HG03196 (cell line): Measurements from ENCODE around the gene IZUMO1.
A peak's percentile ranks its signal among the peaks of the same experiment; 100 is the strongest.
"Not testable (repeated sequence)": the region's sequence is repeated elsewhere in the genome, so short reads cannot be mapped to it uniquely, and the experiment has no call there.

Experiments used
- ATAC-seq: cut with Tn5 transposase; IDR thresholded peaks from one replicate; pipeline ENCODE4 v1.9.1; 2021; ENCODE audit not compliant: unreplicated experiment

IZUMO1 gene

DNA sequence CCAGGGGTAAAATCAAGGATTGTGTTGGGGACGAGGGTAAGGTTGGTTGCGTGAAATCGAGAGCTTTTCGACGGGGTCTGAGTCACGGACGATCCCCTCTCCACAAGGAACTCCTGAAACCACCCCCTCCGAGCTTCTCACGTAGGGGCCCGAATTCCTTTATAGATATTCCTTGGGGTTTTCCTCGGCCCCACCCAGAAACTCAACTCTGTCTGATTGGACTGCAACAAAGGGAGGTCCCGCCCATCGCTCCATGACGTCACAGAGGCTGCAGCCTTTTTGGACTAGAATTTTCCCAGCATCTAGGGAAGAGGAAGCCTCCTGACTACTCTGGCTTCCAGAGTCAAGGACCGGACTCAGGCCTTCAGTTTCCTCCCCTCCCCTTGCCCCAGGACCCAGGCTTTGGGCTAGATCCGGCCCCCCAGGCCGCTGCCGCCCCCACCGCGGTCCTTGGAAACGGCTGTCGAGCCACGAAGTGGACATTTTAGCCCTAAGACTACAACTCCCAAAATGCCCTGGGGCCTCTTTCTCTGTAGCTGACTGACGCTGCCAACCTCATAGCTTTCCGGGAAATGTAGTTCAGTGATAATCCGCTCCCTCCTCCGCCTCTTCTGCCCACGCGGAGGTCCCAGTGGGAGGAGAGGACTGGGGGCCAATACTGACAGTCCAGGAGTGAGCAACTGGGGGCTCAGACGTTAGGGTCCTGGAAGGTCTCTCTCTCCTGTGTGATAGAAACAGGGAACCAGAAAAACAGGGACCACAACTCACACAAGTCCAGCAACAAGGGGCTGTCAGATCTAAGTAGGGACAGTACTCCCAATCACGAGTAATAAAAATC, at the start of gene IZUMO1:
IZUMO1 (minus strand) TSS at position 172 of the 838 bp plus-strand sequence. CDS start 1,050 bp downstream, outside the sequence.
- no peak for ATAC-seq

DNA sequence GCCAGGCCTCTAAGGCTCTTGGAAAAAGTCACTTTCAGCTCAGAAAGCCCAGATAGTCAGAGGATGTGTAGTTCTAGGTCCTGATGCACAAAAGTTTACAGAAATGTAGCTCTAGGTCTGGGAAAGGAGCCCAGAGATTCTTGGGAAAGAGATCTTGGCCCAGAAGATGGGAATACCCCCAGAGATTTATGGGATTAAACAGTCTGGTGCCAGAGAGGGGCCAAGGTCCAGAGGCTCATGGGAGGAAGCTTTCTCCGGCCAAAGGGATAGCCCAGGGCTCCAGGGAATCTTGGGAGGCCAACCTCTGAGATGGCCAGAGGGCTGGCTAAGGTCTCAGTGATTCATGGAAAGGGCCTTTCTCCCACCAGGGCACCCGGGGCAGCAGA, 49.0 kb upstream of the IZUMO1 start:
- ATAC-seq = no peak

DNA sequence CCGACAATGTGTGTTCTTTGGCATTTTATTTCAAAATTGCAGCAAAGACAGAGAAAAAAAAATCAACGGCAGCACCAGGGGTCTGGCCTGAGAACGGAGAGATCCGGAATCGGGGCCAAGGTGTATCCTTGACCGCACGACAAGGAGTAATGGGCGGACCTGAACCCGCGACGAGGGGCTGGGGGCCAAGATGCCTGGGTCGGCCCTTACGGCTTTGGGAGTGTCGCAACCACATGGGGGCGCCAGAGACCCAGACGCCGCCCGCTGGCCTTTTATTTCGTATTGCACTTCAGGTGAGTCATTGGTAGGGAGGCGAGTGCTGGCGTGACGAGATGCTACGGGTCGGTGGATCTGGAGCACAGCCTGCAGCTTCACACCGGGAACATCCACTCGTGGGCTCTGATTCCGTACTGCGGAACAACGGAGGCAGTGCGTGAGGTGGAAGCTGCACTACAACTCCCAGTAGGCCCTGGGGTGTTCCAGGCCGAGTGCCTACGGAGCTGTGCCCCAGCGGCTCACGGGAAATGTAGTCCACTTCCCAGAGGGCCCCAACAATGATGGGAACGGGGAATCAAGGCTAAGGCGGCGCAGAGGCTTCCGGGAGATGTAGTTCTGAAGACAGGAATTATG, 48.5 kb upstream of the IZUMO1 start:
- ATAC-seq = peak; percentile 65

DNA sequence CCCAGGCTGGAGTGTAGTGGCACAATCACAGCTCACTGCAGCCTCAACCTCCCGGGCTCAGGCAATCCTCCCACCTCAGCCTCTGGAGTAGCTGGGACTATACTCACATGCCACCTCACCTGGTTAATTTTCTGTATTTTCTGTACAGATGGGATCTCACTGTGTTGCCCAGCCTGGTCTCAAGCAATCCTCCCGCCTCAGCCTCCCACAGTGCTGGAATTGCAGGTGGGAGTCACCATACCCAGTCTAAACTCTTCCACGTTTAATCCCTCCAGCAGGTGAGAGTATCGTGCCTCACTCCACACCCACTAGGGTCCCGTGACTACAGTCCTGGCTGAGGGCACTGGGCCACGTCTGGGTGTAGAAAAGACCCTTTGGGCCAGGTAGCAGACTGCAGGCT, 47.6 kb upstream of the IZUMO1 start:
- ATAC-seq = no peak

DNA sequence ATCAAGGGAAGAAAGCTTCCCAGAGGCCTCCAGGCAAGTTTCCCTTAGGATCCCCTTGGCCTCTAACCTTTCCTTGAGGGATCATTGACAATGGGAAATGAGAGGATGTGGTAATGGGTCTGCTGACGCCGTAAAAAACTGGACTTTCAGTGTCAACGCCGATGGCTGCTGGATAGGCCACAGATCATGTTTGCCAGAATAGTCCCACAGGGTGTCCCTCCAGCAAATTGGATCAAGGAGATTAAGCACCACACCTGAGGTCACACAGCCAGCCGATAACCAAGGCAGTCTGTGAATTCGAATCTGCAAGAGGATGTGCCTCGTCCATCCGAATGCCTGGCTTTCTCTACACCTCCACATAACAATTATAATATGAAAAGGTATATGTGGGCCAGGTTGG, 46.6 kb upstream of the IZUMO1 start:
- no peak for ATAC-seq

DNA sequence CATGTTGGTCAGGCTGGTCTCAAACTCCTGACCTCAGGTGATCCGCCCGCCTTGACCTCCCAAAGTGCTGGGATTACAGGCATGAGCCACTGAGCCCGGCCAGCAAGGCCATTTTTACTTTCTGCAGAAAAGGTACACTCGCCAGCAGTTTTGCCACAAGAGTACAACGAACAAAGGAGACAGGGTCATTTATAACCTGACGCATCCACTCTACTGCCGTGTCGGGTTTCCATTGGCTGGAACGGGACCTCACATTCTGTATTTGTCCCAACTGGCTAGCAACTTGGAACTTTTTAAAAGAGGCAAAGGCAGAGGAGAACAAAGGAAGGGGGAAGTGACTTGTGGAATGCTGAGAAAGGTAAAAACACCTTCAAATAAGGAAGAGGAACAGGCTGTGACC, 40.6 kb upstream of the IZUMO1 start:
- ATAC-seq = not testable (repeated sequence)

DNA sequence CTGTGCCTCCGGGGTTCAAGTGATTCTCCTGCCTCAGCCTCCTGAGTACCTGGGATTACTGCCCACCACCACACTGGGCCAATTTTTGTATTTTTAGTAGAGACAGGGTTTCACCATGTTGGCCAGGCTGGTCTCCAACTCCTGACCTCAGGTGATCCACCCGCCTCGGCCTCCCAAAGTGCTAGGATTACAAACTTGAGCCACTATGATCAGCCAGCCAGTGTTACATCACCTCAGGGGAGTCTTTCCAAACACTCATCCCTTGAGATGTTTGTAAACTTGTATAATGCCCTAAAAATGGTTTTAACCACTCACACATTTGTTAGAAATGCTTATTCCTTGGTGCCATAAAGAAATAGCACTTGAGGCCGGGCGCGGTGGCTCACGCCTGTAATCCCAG, 39.7 kb upstream of the IZUMO1 start:
- not testable (repeated sequence) for ATAC-seq

DNA sequence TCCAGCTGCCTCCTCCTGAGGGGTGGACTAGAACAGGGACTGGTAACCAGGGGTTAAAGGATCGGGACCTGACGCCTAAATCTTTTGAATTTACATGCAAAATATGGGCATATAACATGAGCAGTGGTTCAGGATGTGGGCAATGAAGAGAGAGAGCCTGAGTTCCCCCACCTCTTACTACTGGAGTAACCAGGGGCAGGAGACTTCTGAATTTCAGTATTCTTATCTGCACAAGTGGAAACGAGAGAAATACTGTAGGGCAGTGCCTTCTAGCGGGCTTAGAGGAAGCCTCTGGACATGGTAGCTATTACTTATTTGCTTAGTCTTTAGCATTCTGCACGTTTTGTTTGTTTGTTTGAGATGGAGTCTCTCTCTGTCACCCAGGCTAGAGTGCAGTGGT, 37.8 kb upstream of the IZUMO1 start:
- ATAC-seq = no peak

DNA sequence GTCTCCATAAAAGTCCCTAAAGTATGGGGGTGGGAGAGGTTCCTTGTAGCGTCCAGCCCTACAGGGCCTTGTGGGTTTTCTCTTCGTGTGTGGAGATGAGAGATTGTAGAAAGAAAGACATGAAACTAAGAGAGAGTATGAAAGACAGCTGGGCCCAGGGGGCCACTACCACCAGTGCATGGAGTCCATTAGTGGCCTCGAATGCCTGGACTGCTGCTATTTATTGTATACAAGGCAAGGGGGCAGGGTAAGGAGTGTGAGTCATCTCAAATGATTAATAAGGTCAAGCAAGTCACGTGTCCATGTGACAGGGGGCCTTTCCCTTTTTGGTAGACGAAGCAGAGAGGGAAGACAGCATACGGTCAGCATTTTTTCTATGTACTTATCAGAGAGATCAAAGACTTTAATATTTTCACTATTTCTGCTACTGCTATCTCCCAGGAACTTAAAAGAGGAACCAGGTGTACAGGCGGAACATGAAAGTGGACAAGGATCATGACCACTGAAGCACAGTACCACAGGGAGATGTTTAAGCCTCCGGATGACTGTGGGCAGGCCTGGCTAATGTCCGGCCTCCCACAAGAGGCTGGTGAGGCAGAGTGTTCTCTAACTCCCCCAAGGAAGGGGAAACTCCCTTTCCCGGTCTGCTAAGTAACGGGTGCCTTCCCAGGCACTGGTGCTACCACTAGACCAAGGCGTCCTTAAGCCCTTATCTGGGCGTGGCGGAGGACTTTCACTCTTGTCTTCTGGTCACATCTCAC, 34.1 kb upstream of the IZUMO1 start:
- no peak for ATAC-seq

DNA sequence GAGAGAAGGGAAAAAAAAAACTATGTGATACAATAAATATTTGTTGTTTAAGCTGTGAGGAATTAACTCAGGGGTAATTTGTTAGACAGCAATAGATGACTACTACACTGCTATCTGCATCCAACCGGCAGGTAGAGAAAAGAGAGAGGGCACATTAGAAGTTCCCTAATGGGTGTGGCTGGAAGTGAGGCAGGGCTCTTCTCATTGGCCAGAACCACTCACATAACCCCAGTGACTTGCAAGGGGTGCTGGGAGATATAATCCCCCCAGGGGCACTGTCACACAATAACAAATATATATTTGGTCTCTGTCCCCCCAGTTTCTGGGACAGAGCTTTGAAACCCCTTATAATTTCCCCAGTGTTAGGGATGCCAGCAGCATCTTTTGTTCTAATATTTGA, 32.9 kb upstream of the IZUMO1 start:
- ATAC-seq = no peak

DNA sequence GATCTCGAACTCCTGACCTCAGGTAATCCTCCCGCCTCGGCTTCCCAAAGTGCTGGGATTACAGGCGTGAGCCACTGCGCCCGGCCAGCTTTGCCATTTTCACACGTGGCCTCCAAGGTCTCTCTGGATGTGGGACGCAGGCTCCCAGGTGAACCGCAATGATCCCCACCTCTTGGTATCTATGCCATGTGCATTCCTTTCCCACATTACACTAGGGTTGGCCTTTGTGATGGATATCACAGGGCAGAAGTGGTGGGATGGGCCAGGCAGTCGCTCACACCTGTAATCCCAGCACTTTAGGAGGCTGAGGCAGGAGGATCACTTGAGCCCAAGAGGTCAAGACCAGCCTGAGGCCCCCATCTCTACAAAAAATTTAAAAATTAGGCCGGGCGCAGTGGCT, 31.0 kb upstream of the IZUMO1 start:
- ATAC-seq = no peak

DNA sequence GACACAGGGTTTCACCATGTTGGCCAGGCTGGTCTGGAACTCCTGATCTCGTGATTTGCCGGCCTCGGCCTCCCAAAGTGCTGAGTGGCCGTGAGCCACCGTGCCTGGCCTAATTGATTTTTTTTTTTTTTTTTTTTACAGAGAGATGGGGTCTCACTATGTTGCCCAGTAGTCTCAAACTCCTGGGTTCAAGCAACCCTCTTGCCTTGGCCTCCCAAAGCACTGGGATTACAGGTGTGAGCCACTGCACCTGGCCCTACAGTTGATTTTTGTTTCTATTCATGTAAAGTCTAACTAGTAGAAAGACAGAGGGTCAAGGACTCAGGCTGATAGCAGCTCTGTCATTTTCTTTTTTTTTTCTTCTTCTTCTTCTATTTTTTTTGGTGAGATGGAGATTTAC, 30.4 kb upstream of the IZUMO1 start:
- no peak for ATAC-seq

DNA sequence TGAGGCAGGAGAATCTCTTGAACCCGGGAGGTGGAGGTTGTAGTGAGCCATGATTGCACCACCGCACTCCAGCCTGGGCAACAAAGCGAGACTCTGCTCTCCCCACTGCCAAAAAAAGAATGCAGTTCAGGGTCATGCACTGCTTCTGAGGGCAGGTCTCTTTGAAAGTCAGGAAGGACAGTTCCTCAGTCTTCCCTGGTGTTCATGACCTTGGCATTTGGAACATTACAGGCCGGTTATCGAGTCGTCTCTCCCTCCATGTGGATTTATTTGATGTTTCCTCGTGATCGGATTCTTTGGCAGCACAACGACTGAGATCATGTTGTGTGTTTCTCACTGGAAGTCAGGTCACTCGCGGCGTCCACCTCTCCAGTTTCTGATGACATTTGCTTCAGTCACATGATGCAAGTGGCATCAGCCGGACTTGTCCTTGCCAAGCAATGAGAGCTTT, 25.8 kb upstream of the IZUMO1 start:
- no peak for ATAC-seq

DNA sequence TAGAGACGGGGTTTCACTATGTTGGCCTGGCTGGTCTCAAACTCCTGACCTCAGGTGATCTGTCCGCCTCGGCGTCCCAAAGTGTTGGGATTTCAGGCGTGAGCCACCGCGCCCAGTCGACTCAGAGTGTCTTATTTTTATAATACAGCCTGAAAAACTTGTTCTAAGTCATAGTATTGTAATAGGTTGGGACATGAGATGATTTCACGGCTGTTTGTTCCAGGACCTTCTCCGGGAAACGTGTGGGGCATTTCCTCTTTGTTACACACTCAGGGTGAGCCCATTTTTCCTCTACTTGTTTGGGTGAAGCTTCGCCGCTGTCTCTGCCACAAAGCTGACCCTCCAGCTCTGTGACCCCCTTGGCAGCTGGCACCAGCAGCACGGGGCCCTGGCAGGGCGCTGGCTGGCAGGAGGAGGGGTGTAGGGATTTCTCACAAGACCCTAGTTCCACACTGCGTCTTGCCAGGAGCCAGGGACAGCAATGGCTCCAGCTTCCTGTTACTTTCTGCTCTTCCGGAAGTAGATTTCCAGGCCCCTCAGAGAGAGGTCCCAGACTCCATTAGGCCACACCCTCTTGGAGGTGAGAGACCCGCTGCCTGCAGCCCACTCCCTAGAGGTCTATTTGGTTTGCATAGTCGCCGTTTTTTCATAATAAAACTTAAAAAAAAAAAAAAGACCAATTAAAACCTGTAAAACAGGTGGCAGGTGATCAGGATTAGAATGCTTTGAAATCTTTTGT, 24.2 kb upstream of the IZUMO1 start:
- ATAC-seq = no peak

DNA sequence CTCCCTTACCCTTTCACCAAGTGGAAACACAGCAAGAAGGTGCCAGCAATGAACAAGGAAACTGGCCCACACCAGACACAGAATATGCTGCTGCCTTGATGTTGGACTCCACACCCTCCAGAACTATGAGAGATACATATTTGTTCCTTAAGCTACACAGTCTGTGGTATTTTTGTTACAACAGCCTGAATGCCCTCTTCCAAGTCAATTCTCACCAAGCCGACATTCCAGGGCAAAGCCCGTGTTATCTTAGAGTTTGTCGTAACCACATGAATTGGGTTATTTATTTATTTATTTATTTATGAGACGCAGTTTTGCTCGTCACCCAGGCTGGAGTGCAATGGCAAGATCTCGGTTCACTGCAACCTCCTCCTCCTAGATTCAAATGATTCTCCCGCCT, 23.6 kb upstream of the IZUMO1 start:
- ATAC-seq = no peak

DNA sequence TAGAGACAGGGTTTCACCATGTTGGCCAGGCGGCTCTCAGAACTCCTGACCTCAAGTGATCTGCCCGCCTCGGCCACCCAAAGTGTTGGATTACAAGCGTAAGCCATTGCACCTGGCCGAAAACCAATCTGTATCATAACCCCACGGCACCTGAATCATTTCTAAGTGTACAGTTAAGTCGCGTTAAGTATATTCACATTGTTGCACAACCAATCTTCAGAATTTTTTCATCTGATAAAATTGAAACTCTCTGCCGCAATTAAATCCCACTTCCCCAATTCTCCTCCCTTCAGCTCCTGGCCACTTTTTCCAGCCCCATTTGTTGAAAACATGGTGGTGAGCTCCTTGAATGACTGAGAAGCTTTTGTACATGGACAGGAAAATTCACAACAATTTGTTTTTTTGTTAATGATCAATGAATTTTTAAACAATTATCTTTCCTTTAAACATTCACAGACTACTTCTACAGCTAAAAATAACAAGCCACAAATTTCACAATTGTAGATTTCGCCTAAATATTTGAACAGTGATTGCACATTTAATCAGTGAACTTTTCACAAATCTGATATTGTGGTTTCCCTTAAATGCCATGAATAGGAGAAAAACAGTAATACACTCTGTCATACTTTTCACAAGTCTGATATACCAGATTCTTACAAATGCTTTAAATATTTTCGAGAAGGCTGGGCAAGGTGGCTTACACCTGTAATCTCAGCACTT, 22.4 kb upstream of the IZUMO1 start:
- ATAC-seq = no peak

DNA sequence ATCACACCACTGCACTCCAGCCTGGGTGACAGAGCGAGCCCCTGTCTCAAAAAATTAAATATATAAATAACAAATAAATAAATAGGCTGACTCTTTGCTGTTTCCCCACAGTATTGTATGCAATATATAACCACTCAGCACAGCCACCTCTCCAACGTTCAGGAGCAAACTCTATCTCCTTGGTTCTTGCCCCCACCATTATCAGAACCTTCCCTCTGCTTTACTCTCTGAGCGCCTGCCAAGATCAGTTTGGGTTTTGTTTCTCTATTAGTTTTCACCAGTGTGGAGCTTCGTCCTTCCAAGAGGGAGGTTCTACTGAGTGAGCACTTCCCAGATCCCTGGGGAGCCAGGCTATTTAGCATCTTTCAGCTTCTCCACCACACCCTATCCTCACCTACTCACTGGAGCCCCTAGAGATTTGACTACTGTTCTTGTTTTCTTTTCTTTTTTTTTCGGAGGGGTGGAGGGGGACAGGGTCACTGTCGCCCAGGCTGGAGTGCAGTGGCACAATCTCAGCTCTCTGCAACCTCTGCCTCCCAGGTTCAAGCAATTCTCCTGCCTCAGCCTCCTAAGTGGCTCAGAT, 21.6 kb upstream of the IZUMO1 start:
- ATAC-seq = not testable (repeated sequence)

DNA sequence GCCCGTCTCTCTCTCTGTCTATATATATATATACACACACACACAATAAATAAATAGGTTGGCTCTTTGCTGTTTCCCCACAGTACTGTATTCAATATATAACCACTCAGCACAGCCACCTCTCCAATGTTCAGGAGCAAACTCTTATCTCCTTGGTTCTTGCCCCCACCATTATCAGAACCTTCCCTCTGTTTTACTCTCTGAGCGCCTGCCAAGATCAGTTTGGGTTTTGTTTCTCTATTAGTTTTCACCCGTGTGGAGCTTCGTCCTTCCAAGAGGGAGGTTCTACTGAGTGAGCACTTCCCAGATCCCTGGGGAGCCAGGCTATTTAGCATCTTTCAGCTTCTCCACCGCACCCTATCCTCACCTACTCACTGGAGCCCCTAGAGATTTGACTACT, 19.1 kb upstream of the IZUMO1 start:
- ATAC-seq = not testable (repeated sequence)

DNA sequence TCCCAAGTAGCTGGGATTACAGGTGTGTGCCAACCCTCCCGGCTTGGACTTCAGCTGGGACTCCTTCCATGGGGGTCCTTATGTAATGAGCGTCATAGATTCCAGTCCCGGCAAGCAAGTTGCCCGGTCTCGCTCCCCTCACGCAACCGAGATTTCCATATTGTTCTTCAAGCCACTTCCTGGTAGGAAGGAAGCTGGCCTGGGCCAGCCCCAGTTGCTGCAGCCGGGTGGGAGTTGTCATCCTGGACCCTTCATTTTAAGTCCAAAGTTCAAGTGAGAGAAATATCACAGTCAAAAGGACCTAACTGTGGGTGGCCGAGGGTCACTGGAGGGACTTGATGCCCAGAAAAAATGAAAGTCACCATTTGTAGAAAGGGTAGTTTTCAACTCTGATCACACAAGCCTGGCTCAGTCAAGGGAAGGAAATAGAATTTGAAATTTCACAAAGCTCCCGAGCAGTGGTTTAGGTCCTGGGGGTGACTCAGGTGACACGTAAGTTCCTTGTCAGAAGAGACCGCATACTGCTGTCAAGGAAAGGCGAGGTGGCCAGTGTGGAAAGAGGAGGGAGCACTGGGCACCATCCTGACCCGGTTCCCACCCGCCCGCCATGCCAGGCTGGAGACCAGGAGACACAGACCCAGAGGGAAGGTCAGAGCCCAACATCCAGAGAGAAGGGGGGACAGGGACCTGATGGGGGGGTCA, 13.9 kb upstream of the IZUMO1 start:
- no peak for ATAC-seq
